Heart left ventricle (tissue), 13 donors: Measurements from ENCODE around the gene PTPRK.

Experiments used
- POLR2A ChIP-seq, 2 donors: fragments of 450-650 bp; IDR thresholded peaks; one replicate each; pipeline ENCODE4 v1.6.1; 2017; ENCODE audit warnings: antibody characterized with exemption in 2 of 2, mild to moderate bottlenecking in 2 of 2, moderate library complexity in 2 of 2
- TF ChIP-seq, protein P1 (sequence below), 12 donors: fragments of 200-600 bp; sonication (generic) in 4 of 12; IDR thresholded peaks; one replicate each; pipeline versions ENCODE4 v1.5.0 to v1.8.0; 2018 to 2022; ENCODE audit warnings: antibody characterized with exemption in 12 of 12, mild to moderate bottlenecking in 5 of 12
- donor health status: ischemic (EF 13 %, LVEDD 7.1; RV severe dilation, severe dysfunction).
- donor health status: DM: no; HTN: yes; CAD: no.
- donor health status: DM: no; HTN: no; CAD: no.
- donor health status: ischemic (EF 25% LVEDD 6.9; RV normal size, moderate dysfunction).
- donor health status: ischemic (EF 25% LVEDD 5.7; RV mildly dilated, moderate dysfunction).
- donor health status: ischemic (EF 35%, LVEDD 5.7; RV mildly dilated, moderate dysfunction).
- donor health status: nonischemic (EF 11% LVEDD 7.7; RV severe dilation, severe dysfunction).
- donor health status: DM: yes; HTN: yes; CAD: no.
- donor health status: PGD.
- donor health status: ischemic (EF 29% LVEDD 5.4; RV normal size, mild dysfunction).
- donor health status: nonischemic (EF 23%, LVEDD 6.1; RV moderate dilation, normal function).

GRCh38 chr6:128311944-128312570 is 208.3 kb downstream of the PTPRK start:
- TF ChIP-seq, protein P1, sequence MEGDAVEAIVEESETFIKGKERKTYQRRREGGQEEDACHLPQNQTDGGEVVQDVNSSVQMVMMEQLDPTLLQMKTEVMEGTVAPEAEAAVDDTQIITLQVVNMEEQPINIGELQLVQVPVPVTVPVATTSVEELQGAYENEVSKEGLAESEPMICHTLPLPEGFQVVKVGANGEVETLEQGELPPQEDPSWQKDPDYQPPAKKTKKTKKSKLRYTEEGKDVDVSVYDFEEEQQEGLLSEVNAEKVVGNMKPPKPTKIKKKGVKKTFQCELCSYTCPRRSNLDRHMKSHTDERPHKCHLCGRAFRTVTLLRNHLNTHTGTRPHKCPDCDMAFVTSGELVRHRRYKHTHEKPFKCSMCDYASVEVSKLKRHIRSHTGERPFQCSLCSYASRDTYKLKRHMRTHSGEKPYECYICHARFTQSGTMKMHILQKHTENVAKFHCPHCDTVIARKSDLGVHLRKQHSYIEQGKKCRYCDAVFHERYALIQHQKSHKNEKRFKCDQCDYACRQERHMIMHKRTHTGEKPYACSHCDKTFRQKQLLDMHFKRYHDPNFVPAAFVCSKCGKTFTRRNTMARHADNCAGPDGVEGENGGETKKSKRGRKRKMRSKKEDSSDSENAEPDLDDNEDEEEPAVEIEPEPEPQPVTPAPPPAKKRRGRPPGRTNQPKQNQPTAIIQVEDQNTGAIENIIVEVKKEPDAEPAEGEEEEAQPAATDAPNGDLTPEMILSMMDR (IDR thresholded peaks at IDR 0.05) = no peak
- TF ChIP-seq POLR2A (IDR thresholded peaks at IDR 0.05) = no peak
